HCT116 (cell line): ENCODE data around the gene AXIN2. TPM values are rescaled to one million over a fixed set of nuclear protein-coding genes. Genes with fewer than 3 reads are reported as not detected.

Experiments used
- ATAC-seq: fragments of 200-7000 bp; cut with Tn5 transposase; 2 replicates; pipeline ENCODE4 v1.9.1; 2020; ENCODE audit warnings: mild to moderate bottlenecking, moderate library complexity
- BruUV-seq: library from RNA; stranded (reverse); fragments of 400-500 nt; replicated peaks from 2 replicates; lab custom pipeline; 2021; lab: Mats Ljungman, UMichigan
- CTCF ChIA-PET: fragments of 300-600 bp; sonication (Branson Sonifier 250); formaldehyde crosslinking; loops from one replicate; lab custom pipeline; 2021; ENCODE audit warnings: antibody characterized with exemption; lab: Charles Lee
- POLR2A ChIA-PET: fragments of 300-600, 350-600 bp; sonication (Branson Sonifier 250); formaldehyde crosslinking; loops from one replicate; lab custom pipeline; 2021; ENCODE audit warnings: antibody characterized with exemption; lab: Charles Lee
- RAD21 ChIA-PET, 2 experiments: fragments of 300-600 bp; sonication (Branson Sonifier 250); formaldehyde crosslinking; loops; one replicate each; lab custom pipeline; 2023; ENCODE audit warnings: low total read pairs in 2 of 2; ENCODE audit not compliant: uncharacterized antibody in 2 of 2, unreplicated experiment in 2 of 2, low non-redundant PET in 1 of 2; lab: Charles Lee
- DNase-seq: peaks from one replicate; pipeline ENCODE4 v3.0.0-alpha.2; 2010; ENCODE audit warnings: low read depth, low spot score
- H2AFZ ChIP-seq: fragments of 200-600 bp; shearing (Covaris generic), sonication (generic); 2 replicates; pipeline ENCODE4 v1.6.1; 2017; ENCODE audit warnings: low read depth, mixed run types, mixed read lengths, antibody characterized with exemption, low read length; ENCODE audit not compliant: poor library complexity, severe bottlenecking
- H3K27ac ChIP-seq: 2 replicates; pipeline ENCODE4 v1.5.1; 2012; ENCODE audit warnings: low read depth, low read length
- H3K27me3 ChIP-seq: fragments of 200-600 bp; sonication (generic); 2 replicates; pipeline ENCODE4 v1.6.1; 2016; ENCODE audit warnings: mixed run types, low read length, mixed read lengths; ENCODE audit not compliant: insufficient read depth
- H3K36me3 ChIP-seq, 2 experiments: fragments of 200-500 bp in 1 of 2; fragments of 200-600 bp in 1 of 2; sonication (Bioruptor generic) in 1 of 2; sonication (generic) in 1 of 2; 2 replicates each; pipeline versions ENCODE4 v1.5.1 to v1.6.1; 2014 to 2016; ENCODE audit warnings: low read length in 2 of 2, inconsistent platforms in 1 of 2, mixed read lengths in 1 of 2, mixed run types in 1 of 2; ENCODE audit not compliant: insufficient read depth in 2 of 2, control insufficient read depth in 1 of 2
- H3K4me1 ChIP-seq, 2 experiments: fragments of 200-600 bp in 1 of 2; sonication (generic) in 1 of 2; 2 replicates each; pipeline versions ENCODE4 v1.5.1 to v1.6.1; 2012 to 2017; ENCODE audit warnings: low read length in 2 of 2, inconsistent platforms in 1 of 2, mild to moderate bottlenecking in 1 of 2, mixed read lengths in 1 of 2, mixed run types in 1 of 2, moderate library complexity in 1 of 2; ENCODE audit not compliant: insufficient read depth in 2 of 2, control insufficient read depth in 1 of 2
- H3K4me2 ChIP-seq: fragments of 200-600 bp; sonication (generic); 2 replicates; pipeline ENCODE4 v1.6.1; 2017; ENCODE audit warnings: mixed run types, low read length, mixed read lengths
- H3K4me3 ChIP-seq, 2 experiments: fragments of 200-600 bp in 1 of 2; sonication (generic) in 1 of 2; replicated peaks in 1 of 2; 2 replicates each; pipeline ENCODE4 v1.5.1; 2011 to 2016; ENCODE audit warnings: low read length in 2 of 2, control low read depth in 1 of 2, low read depth in 1 of 2, mild to moderate bottlenecking in 1 of 2, mixed read lengths in 1 of 2, mixed run types in 1 of 2
- H3K79me2 ChIP-seq: fragments of 200-600 bp; sonication (generic); 2 replicates; pipeline ENCODE4 v1.6.1; 2017; ENCODE audit warnings: mild to moderate bottlenecking, mixed run types, low read length, moderate library complexity, mixed read lengths; ENCODE audit not compliant: insufficient read depth
- H3K9ac ChIP-seq: fragments of 200-600 bp; sonication (generic); 2 replicates; pipeline ENCODE4 v1.6.1; 2016; ENCODE audit warnings: low read length, mixed read lengths
- H3K9me2 ChIP-seq: fragments of 200-600 bp; sonication (generic), shearing (Covaris generic); 2 replicates; pipeline ENCODE4 v1.6.1; 2017; ENCODE audit warnings: mixed run types, mild to moderate bottlenecking, moderate library complexity; ENCODE audit not compliant: insufficient read depth
- H3K9me3 ChIP-seq, 2 experiments: fragments of 200-500 bp in 1 of 2; fragments of 200-600 bp in 1 of 2; sonication (Bioruptor generic) in 1 of 2; sonication (generic) in 1 of 2; 2 replicates each; pipeline ENCODE4 v1.6.1; 2014 to 2017; ENCODE audit warnings: low read length in 2 of 2, mixed read lengths in 2 of 2, inconsistent platforms in 1 of 2, low read depth in 1 of 2, mild to moderate bottlenecking in 1 of 2, mixed run types in 1 of 2, moderate library complexity in 1 of 2; ENCODE audit not compliant: control insufficient read depth in 1 of 2, insufficient read depth in 1 of 2
- H4K20me1 ChIP-seq: fragments of 200-600 bp; sonication (generic), shearing (Covaris generic); 2 replicates; pipeline ENCODE4 v1.6.1; 2017; ENCODE audit warnings: mixed run types, mild to moderate bottlenecking, moderate library complexity; ENCODE audit not compliant: insufficient read depth
- ATF3 ChIP-seq: IDR thresholded peaks from 2 replicates; pipeline ENCODE4 v1.6.1; 2012
- CBX3 ChIP-seq: IDR thresholded peaks from 2 replicates; pipeline ENCODE4 v1.6.1; 2012; ENCODE audit warnings: low read depth
- CEBPB ChIP-seq: IDR thresholded peaks from 2 replicates; pipeline ENCODE4 v1.6.1; 2012; ENCODE audit warnings: low read depth
- CTCF ChIP-seq, 3 experiments: fragments of 200-600 bp in 1 of 3; sonication (generic) in 1 of 3; IDR thresholded peaks in 2 of 3; conservative IDR thresholded peaks in 1 of 3; 2 replicates each; pipeline ENCODE4 v1.5.1; 2012 to 2017; ENCODE audit warnings: low read depth in 2 of 3, low read length in 2 of 3, antibody characterized with exemption in 1 of 3, borderline replicate concordance in 1 of 3, control low read depth in 1 of 3, mild to moderate bottlenecking in 1 of 3, mixed read lengths in 1 of 3, mixed run types in 1 of 3, moderate library complexity in 1 of 3; ENCODE audit not compliant: insufficient read depth in 1 of 3
- EGR1 ChIP-seq: IDR thresholded peaks from 2 replicates; pipeline ENCODE4 v1.6.1; 2012; ENCODE audit warnings: low read depth
- ELF1 ChIP-seq: IDR thresholded peaks from 2 replicates; pipeline ENCODE4 v1.6.1; 2012; ENCODE audit warnings: low read depth, borderline replicate concordance
- EZH2 ChIP-seq: fragments of 200-600 bp; sonication (generic); IDR thresholded peaks from 2 replicates; pipeline ENCODE4 v1.6.1; 2017; ENCODE audit warnings: antibody characterized with exemption, mixed run types
- FOSL1 ChIP-seq: IDR thresholded peaks from 2 replicates; pipeline ENCODE4 v1.6.1; 2012; ENCODE audit warnings: low read depth
- MAX ChIP-seq: IDR thresholded peaks from 2 replicates; pipeline ENCODE4 v1.6.1; 2012
- POLR2A ChIP-seq: IDR thresholded peaks from 2 replicates; pipeline ENCODE4 v1.7.0; 2011; ENCODE audit warnings: borderline replicate concordance; ENCODE audit not compliant: insufficient read depth, insufficient read length; ENCODE audit errors: extremely low read depth
- POLR2AphosphoS5 ChIP-seq: IDR thresholded peaks from 2 replicates; pipeline ENCODE4 v1.6.1; 2011; ENCODE audit warnings: mild to moderate bottlenecking, low read depth, low read length, moderate library complexity
- REST ChIP-seq: IDR thresholded peaks from 2 replicates; pipeline ENCODE4 v1.6.1; 2012; ENCODE audit warnings: low read depth
- SIN3A ChIP-seq: IDR thresholded peaks from 2 replicates; pipeline ENCODE4 v1.6.1; 2012; ENCODE audit warnings: low read depth
- SP1 ChIP-seq: IDR thresholded peaks from 2 replicates; pipeline ENCODE4 v1.6.1; 2012; ENCODE audit warnings: low read depth
- SRF ChIP-seq: IDR thresholded peaks from 2 replicates; pipeline ENCODE4 v1.6.1; 2012; ENCODE audit warnings: low read depth
- TCF7L2 ChIP-seq: IDR thresholded peaks from 2 replicates; pipeline ENCODE4 v1.7.0; 2011; ENCODE audit warnings: borderline replicate concordance, inconsistent platforms; ENCODE audit not compliant: insufficient read depth, insufficient read length; ENCODE audit errors: extremely low read depth
- YY1 ChIP-seq: IDR thresholded peaks from 2 replicates; pipeline ENCODE4 v1.6.1; 2011; ENCODE audit warnings: low read length, low read depth, moderate library complexity, mild to moderate bottlenecking; ENCODE audit not compliant: insufficient replicate concordance; ENCODE audit errors: extremely low read depth
- ZFX ChIP-seq: fragments of 450-650 bp; IDR thresholded peaks from 2 replicates; pipeline ENCODE4 v1.6.1; 2017
- ZNF274 ChIP-seq: fragments of 200-500 bp; sonication (Bioruptor generic); IDR thresholded peaks from 2 replicates; pipeline ENCODE4 v1.6.1; 2014; ENCODE audit warnings: mild to moderate bottlenecking, low read depth, low read length, inconsistent platforms
- intact Hi-C: fragments of 100-400 bp; cut with micrococcal nuclease; formaldehyde crosslinking; loops from 2 replicates; pipeline ENCODE4 v1.10.0; 2022
- total RNA-seq: library from RNA; stranded (reverse); gene quantifications from one replicate; pipeline ENCODE4 v1.2.1, GENCODE V29; 2021; ENCODE audit not compliant: unreplicated experiment

The AXIN2 gene
- total RNA-seq, 1 experiment from 2014 or later, result 7.1 TPM

- no peaks in the 10 kb centered on the region for H4K20me1 ChIP-seq
- no peaks in the 10 kb centered on the region for H3K27me3 ChIP-seq
- TF ChIP-seq CEBPB (no peak), TCF7L2 (no peak), ATF3 (no peak), CBX3 (no peak), YY1 (no peak), MAX (no peak), ZNF274 (no peak), REST (no peak), ZFX (no peak), EGR1 (no peak), POLR2AphosphoS5 (no peak), EZH2 (no peak), SP1 (no peak), SRF (no peak), ELF1 (no peak), CTCF (IDR thresholded peaks at IDR 0.05 in 2 of 3, conservative IDR thresholded peaks at IDR 0.05 in 1 of 3; ENCODE audit: borderline replicate concordance in 1 of 3, insufficient read depth in 1 of 3, low read depth in 2 of 3, low read length in 2 of 3) (no peak), POLR2A (no peak), SIN3A (no peak), FOSL1 (no peak)
- no peaks in the 10 kb centered on the region for H3K36me3 ChIP-seq
- ChIA-PET POLR2A (no interaction called here), CTCF (no interaction called here), RAD21 (no interaction called here)
- no peaks in the 10 kb centered on the region for H3K79me2 ChIP-seq
- no peak overlapping the region for H2AFZ ChIP-seq
- intact Hi-C loops, result no loop called here
- no peaks in the 10 kb centered on the region for H3K9me3 ChIP-seq
- no peak overlapping the region for H3K9ac ChIP-seq
- no peak overlapping the region for H3K27ac ChIP-seq
- no peaks in the 10 kb centered on the region for H3K4me1 ChIP-seq
- H3K4me3 ChIP-seq, result no peak overlapping the region
- no peaks in the 10 kb centered on the region for H3K9me2 ChIP-seq
- DNase-seq (no peak), ATAC-seq (no peak)
- no TSS peak for BruUV-seq
- H3K4me2 ChIP-seq, result no peak overlapping the region
Measured at GRCh38 chr17:65599650-65600049, 38.2 kb upstream of the AXIN2 start.
